ENCODE data around the gene EHD2.

Gene EHD2

GRCh38 chr19:47697863-47698609 is 15.2 kb upstream of the EHD2 start:
- FAIRE-seq (no peak), DNase-seq (ENCODE audit: insufficient read length, low spot score) (peak; percentile 73)
- TF ChIP-seq CTCF (IDR thresholded peaks at IDR 0.05; ENCODE audit: insufficient read depth, missing control alignments), result peak; percentile 98

GRCh38 chr19:47698631-47699359 is 14.4 kb upstream of the EHD2 start:
- no peak for FAIRE-seq

DNA sequence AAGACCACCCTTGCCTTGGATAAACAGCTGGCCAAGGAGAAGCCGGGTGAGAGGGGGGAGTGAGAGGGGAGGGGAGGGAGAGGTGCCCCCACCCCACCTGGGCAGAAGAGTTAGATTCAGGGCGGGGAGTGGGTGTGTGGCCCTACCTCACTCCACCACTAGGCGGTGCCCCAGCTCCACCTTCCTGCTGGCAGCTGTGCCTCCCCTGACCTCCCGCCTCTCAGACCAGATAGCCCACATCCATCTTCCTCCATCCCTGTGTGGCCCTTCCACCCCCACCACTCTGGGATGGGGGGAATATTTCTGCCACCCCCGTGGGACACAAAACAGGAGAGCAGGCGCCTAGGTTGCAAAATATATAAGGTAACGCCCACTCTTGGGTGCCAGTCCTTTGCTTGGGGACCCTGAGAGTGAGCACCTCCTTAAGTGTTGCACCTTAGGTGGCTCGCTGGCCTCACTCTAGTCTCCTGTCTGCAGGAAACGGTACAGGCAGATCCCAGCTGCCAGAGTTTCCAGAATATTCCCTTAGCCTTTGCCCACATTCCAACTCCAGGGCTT is 13.8 kb upstream of the EHD2 start:
- DNase-seq (ENCODE audit: insufficient read length, low spot score) (peak; percentile 76), FAIRE-seq (no peak)
- TF ChIP-seq CTCF (IDR thresholded peaks at IDR 0.05; ENCODE audit: insufficient read depth, missing control alignments), result peak; percentile 67

More at GRCh38 chr19:47698631-47699359, 14.4 kb upstream of the EHD2 start:
- DNase-seq (ENCODE audit: insufficient read length, low spot score), result no peak
- no peak for TF ChIP-seq CTCF (IDR thresholded peaks at IDR 0.05; ENCODE audit: insufficient read depth, missing control alignments)

GRCh38 chr19:47700934-47701716 is 12.1 kb upstream of the EHD2 start:
- TF ChIP-seq CTCF (IDR thresholded peaks at IDR 0.05; ENCODE audit: insufficient read depth, missing control alignments), result no peak
- FAIRE-seq (no peak), DNase-seq (ENCODE audit: insufficient read length, low spot score) (no peak)

GRCh38 chr19:47701717-47702552 is 11.3 kb upstream of the EHD2 start:
- no peak for FAIRE-seq
- no peak for DNase-seq (ENCODE audit: insufficient read length, low spot score)

More at GRCh38 chr19:47701717-47702552, 11.3 kb upstream of the EHD2 start:
- TF ChIP-seq CTCF (IDR thresholded peaks at IDR 0.05; ENCODE audit: insufficient read depth, missing control alignments), result no peak
